ENCODE measurements around the gene STX16. TPM values are rescaled to one million over a fixed set of nuclear protein-coding genes. Genes with fewer than 3 reads are reported as not detected.

Gene STX16
- total RNA-seq = 10 to 100 TPM; 67.8 to 70.3 TPM

GRCh38 chr20:58650776-58651558, at the start of gene STX16:
TSS of gene STX16 (plus strand) at chr20:58651283. CDS start at chr20:58652007, 724 bp downstream.
- POLR2A ChIA-PET = interaction anchor here (0.6 to 2.9 kb wide), 15 partner anchors 9 to 1259 kb away, joined by 3 to 15 read pairs (median 3); partner anchors contain the start of genes ATP5F1E, RBM38 and VAPB
- CTCF ChIA-PET = interaction anchor here (0.7 to 1.6 kb wide), 17 partner anchors 8 to 472 kb away, joined by 3 to 8 read pairs (median 4); no protein-coding TSS in a partner anchor

- CTCF ChIA-PET = no interaction called here
- POLR2A ChIA-PET = no interaction called here
Measured at GRCh38 chr20:58602124-58602523, 49.0 kb upstream of the STX16 start.

GRCh38 chr20:58603721-58604120, 47.4 kb upstream of the STX16 start:
- ChIA-PET CTCF (no interaction called here), POLR2A (no interaction called here)

GRCh38 chr20:58604128-58604881, 46.8 kb upstream of the STX16 start:
- POLR2A ChIA-PET = no interaction called here
- CTCF ChIA-PET = no interaction called here

GRCh38 chr20:58605292-58606065, 45.6 kb upstream of the STX16 start:
- POLR2A ChIA-PET = no interaction called here
- CTCF ChIA-PET = no interaction called here

- CTCF ChIA-PET = no interaction called here
- POLR2A ChIA-PET = no interaction called here
Measured at GRCh38 chr20:58606184-58606583, 44.9 kb upstream of the STX16 start.

- CTCF ChIA-PET = no interaction called here
Measured at GRCh38 chr20:58608096-58608840, 42.8 kb upstream of the STX16 start.

GRCh38 chr20:58609026-58609425, 42.1 kb upstream of the STX16 start:
- POLR2A ChIA-PET = no interaction called here
- CTCF ChIA-PET = no interaction called here

More at GRCh38 chr20:58608096-58608840, 42.8 kb upstream of the STX16 start:
- POLR2A ChIA-PET = no interaction called here

- CTCF ChIA-PET = no interaction called here
- POLR2A ChIA-PET = no interaction called here
Measured at GRCh38 chr20:58610071-58610800, 40.8 kb upstream of the STX16 start.

GRCh38 chr20:58610811-58611210, 40.3 kb upstream of the STX16 start:
- POLR2A ChIA-PET = no interaction called here
- CTCF ChIA-PET = no interaction called here

GRCh38 chr20:58611236-58612030, 39.6 kb upstream of the STX16 start:
- POLR2A ChIA-PET = no interaction called here
- CTCF ChIA-PET = no interaction called here

- ChIA-PET CTCF (no interaction called here), POLR2A (no interaction called here)
Measured at GRCh38 chr20:58612121-58612691, 38.9 kb upstream of the STX16 start.

GRCh38 chr20:58613061-58613854, 37.8 kb upstream of the STX16 start:
- CTCF ChIA-PET = no interaction called here
- POLR2A ChIA-PET = no interaction called here

- ChIA-PET CTCF (no interaction called here), POLR2A (no interaction called here)
Measured at GRCh38 chr20:58614366-58614765, 36.7 kb upstream of the STX16 start.

GRCh38 chr20:58614984-58615760, 35.9 kb upstream of the STX16 start:
- POLR2A ChIA-PET = no interaction called here
- CTCF ChIA-PET = no interaction called here

- ChIA-PET CTCF (no interaction called here), POLR2A (no interaction called here)
Measured at GRCh38 chr20:58616411-58616810, 34.7 kb upstream of the STX16 start.

- POLR2A ChIA-PET = no interaction called here
- CTCF ChIA-PET = interaction anchor here (1.0 kb wide), 1 partner anchor 73 kb away, joined by 3 read pairs; no protein-coding TSS in a partner anchor
Measured at GRCh38 chr20:58617158-58617557, 33.9 kb upstream of the STX16 start.
